ENCODE measurements around the gene WNT3A. TPM values are rescaled to one million over a fixed set of nuclear protein-coding genes. Genes with fewer than 3 reads are reported as not detected.

The WNT3A gene
- total and polyA plus RNA-seq, 9 of the 15 experiments (the other 6 are each of a cell fraction or from before 2014, with no cell fraction given): not detected

DNA sequence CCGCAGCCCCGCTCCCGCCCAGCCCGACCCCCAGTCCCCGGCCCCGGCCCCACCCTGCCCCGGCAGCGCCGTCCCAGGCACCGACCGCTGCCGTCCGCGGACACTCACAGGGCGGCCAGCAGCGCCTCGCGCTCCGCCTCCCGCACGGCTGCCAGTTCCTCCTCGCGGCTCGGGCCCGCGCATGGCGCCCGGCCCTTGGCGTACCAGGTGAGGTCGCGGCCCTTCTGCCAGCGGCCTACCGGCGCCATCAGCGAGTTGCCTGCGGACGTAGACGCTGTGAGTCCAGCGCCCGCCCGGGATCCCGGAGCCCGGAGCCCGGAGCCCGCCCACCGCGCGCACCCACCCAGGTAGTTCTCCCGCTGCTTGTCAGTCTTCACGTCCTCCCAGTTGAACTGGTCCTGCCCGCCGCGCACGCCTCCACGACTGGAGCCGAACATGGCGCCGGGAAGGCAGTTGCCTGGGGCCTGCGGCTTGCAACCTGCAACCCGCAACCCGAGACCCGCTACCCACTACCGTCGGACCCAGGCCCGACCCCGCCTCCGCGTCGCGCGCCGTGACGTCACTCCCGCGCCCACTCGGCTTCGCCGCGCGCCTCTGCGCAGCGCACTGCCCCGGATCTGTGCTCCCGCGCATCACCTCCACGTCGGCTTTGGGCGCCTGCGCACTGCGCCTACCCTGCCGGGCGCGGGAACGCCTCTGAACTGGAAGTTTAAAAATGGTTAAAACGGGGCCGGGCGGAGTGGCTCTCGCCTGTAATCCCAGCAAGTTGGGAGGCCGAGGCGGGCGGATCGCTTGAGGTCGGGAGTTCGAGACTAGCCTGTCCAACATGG lies 96.2 kb downstream of the WNT3A start, which contains the start of gene C1orf35 (continued):
- TF ChIP-seq, protein P1, sequence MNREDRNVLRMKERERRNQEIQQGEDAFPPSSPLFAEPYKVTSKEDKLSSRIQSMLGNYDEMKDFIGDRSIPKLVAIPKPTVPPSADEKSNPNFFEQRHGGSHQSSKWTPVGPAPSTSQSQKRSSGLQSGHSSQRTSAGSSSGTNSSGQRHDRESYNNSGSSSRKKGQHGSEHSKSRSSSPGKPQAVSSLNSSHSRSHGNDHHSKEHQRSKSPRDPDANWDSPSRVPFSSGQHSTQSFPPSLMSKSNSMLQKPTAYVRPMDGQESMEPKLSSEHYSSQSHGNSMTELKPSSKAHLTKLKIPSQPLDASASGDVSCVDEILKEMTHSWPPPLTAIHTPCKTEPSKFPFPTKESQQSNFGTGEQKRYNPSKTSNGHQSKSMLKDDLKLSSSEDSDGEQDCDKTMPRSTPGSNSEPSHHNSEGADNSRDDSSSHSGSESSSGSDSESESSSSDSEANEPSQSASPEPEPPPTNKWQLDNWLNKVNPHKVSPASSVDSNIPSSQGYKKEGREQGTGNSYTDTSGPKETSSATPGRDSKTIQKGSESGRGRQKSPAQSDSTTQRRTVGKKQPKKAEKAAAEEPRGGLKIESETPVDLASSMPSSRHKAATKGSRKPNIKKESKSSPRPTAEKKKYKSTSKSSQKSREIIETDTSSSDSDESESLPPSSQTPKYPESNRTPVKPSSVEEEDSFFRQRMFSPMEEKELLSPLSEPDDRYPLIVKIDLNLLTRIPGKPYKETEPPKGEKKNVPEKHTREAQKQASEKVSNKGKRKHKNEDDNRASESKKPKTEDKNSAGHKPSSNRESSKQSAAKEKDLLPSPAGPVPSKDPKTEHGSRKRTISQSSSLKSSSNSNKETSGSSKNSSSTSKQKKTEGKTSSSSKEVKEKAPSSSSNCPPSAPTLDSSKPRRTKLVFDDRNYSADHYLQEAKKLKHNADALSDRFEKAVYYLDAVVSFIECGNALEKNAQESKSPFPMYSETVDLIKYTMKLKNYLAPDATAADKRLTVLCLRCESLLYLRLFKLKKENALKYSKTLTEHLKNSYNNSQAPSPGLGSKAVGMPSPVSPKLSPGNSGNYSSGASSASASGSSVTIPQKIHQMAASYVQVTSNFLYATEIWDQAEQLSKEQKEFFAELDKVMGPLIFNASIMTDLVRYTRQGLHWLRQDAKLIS (CRISPR knock-in tag; IDR thresholded peaks at IDR 0.05): peak; percentile 58; the same call in 1 of the 2 replicates
- TF ChIP-seq FOXJ2 (tag; IDR thresholded peaks at IDR 0.05): no peak
- peak; percentile 62 for TF ChIP-seq FUS (optimal IDR thresholded peaks at IDR 0.05; ENCODE audit: low read depth, low read length)
- TF ChIP-seq, protein P2, sequence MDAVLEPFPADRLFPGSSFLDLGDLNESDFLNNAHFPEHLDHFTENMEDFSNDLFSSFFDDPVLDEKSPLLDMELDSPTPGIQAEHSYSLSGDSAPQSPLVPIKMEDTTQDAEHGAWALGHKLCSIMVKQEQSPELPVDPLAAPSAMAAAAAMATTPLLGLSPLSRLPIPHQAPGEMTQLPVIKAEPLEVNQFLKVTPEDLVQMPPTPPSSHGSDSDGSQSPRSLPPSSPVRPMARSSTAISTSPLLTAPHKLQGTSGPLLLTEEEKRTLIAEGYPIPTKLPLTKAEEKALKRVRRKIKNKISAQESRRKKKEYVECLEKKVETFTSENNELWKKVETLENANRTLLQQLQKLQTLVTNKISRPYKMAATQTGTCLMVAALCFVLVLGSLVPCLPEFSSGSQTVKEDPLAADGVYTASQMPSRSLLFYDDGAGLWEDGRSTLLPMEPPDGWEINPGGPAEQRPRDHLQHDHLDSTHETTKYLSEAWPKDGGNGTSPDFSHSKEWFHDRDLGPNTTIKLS (IDR thresholded peaks at IDR 0.05; ENCODE audit: borderline replicate concordance, low read depth): peak; percentile 89
- TF ChIP-seq, protein P3, sequence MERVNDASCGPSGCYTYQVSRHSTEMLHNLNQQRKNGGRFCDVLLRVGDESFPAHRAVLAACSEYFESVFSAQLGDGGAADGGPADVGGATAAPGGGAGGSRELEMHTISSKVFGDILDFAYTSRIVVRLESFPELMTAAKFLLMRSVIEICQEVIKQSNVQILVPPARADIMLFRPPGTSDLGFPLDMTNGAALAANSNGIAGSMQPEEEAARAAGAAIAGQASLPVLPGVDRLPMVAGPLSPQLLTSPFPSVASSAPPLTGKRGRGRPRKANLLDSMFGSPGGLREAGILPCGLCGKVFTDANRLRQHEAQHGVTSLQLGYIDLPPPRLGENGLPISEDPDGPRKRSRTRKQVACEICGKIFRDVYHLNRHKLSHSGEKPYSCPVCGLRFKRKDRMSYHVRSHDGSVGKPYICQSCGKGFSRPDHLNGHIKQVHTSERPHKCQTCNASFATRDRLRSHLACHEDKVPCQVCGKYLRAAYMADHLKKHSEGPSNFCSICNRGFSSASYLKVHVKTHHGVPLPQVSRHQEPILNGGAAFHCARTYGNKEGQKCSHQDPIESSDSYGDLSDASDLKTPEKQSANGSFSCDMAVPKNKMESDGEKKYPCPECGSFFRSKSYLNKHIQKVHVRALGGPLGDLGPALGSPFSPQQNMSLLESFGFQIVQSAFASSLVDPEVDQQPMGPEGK (CRISPR knock-in tag; IDR thresholded peaks at IDR 0.05; ENCODE audit: borderline replicate concordance): no peak
- TF ChIP-seq MCM7 (IDR thresholded peaks at IDR 0.05): no peak
- no peak for TF ChIP-seq PURB (CRISPR knock-in tag; IDR thresholded peaks at IDR 0.05; ENCODE audit: low read depth)
- TF ChIP-seq KLF6 (CRISPR knock-in tag; IDR thresholded peaks at IDR 0.05; ENCODE audit: borderline replicate concordance): no peak
- TF ChIP-seq, protein P4, sequence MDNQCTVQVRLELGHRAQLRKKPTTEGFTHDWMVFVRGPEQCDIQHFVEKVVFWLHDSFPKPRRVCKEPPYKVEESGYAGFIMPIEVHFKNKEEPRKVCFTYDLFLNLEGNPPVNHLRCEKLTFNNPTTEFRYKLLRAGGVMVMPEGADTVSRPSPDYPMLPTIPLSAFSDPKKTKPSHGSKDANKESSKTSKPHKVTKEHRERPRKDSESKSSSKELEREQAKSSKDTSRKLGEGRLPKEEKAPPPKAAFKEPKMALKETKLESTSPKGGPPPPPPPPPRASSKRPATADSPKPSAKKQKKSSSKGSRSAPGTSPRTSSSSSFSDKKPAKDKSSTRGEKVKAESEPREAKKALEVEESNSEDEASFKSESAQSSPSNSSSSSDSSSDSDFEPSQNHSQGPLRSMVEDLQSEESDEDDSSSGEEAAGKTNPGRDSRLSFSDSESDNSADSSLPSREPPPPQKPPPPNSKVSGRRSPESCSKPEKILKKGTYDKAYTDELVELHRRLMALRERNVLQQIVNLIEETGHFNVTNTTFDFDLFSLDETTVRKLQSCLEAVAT (IDR thresholded peaks at IDR 0.05): peak in 1 of 2 experiments; percentile 15; a peak in 1 of 4 replicates
- TF ChIP-seq, protein P5, sequence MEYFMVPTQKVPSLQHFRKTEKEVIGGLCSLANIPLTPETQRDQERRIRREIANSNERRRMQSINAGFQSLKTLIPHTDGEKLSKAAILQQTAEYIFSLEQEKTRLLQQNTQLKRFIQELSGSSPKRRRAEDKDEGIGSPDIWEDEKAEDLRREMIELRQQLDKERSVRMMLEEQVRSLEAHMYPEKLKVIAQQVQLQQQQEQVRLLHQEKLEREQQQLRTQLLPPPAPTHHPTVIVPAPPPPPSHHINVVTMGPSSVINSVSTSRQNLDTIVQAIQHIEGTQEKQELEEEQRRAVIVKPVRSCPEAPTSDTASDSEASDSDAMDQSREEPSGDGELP (CRISPR knock-in tag; IDR thresholded peaks at IDR 0.05; ENCODE audit: borderline replicate concordance): peak; percentile 75
